ENCODE measurements around the gene HIVEP3. TPM values are rescaled to one million over a fixed set of nuclear protein-coding genes. Genes with fewer than 3 reads are reported as not detected.

The HIVEP3 gene
- total and polyA plus RNA-seq, 4 donors = 7.0 to 14.7 (median 8.8) TPM

DNA sequence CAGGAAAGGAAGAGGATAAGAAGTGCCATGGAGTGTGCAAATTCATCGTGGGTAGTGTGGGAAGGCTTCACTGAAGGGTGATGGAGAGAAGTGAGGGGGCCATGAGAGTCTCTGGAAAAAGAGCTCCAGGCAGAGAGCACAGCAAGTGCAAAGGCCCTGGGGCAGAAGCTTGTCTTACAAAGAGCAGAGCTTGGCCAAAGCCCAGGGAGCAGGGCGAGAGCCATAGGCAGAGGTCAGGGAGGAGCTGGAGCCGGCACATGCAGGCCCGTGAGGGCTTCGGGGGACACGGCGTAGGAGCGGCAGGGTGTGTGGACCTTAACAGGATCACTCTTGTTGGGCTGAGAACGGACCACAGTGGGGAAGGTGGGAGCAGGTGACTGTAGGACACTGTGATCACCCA is 350.5 kb downstream of the HIVEP3 start:
- peaks cover 0 to 12% (median 0%) of the 10 kb centered on the region in 3 donors for H3K27me3 ChIP-seq (ENCODE audit: control insufficient read depth in 3 of 3, insufficient read depth in 3 of 3, low read length in 2 of 3)
- H3K4me1 ChIP-seq (ENCODE audit: control insufficient read depth in 5 of 5, insufficient read depth in 5 of 5, low read length in 5 of 5) = peaks cover 0 to 6% (median 3%) of the 10 kb centered on the region in 5 donors
- TF ChIP-seq, protein P1, sequence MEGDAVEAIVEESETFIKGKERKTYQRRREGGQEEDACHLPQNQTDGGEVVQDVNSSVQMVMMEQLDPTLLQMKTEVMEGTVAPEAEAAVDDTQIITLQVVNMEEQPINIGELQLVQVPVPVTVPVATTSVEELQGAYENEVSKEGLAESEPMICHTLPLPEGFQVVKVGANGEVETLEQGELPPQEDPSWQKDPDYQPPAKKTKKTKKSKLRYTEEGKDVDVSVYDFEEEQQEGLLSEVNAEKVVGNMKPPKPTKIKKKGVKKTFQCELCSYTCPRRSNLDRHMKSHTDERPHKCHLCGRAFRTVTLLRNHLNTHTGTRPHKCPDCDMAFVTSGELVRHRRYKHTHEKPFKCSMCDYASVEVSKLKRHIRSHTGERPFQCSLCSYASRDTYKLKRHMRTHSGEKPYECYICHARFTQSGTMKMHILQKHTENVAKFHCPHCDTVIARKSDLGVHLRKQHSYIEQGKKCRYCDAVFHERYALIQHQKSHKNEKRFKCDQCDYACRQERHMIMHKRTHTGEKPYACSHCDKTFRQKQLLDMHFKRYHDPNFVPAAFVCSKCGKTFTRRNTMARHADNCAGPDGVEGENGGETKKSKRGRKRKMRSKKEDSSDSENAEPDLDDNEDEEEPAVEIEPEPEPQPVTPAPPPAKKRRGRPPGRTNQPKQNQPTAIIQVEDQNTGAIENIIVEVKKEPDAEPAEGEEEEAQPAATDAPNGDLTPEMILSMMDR (IDR thresholded peaks at IDR 0.05; ENCODE audit: control extremely low read depth, extremely low read depth) = no peak
- peaks cover 0 to 4% (median 0%) of the 10 kb centered on the region in 4 donors for H3K36me3 ChIP-seq (ENCODE audit: control insufficient read depth in 4 of 4, insufficient read depth in 4 of 4, low read length in 4 of 4)
- no peak for ATAC-seq (ENCODE audit: insufficient read depth, low FRiP score)
- WGBS, 2 donors = 95 to 97% methylated on average over 9 of the region's 9 CpGs
- no peak overlapping the region for H3K9ac ChIP-seq (ENCODE audit: insufficient read depth in 1 of 2, low read length in 2 of 2)
- H3K27ac ChIP-seq (ENCODE audit: low read depth in 1 of 2, low read length in 1 of 2) = no peak overlapping the region
- no peaks in the 10 kb centered on the region for H3K9me3 ChIP-seq (ENCODE audit: control insufficient read depth in 4 of 4, insufficient read depth in 3 of 4, low read length in 3 of 4)
- DNase-seq = no peak
- no peak overlapping the region for H3K4me3 ChIP-seq

DNA sequence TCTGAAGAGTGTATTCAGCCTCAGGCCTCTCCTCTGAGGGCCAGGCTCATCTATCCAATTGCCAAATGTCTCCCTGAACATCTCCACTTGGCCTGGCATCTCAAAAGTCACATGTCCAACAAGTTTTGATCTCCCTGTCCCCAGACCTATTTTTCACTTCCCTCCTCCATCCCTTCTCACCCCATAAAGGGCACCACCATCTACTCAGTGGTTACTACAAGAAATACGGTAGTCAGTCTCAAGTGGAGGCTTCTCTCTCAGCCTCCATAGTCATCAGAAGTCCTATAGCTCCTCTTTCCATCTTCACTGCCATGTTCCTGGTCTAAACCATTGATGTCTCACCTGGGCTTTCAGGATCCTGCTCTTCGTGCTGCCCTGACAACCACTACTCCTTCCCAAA is 351.8 kb downstream of the HIVEP3 start:
- no peak for ATAC-seq (ENCODE audit: insufficient read depth, low FRiP score)
- Histone ChIP-seq H3K4me1 (ENCODE audit: control insufficient read depth in 5 of 5, insufficient read depth in 5 of 5, low read length in 5 of 5) (peaks cover 0 to 6% (median under 1%) of the 10 kb centered on the region in 5 donors), H3K9me3 (ENCODE audit: control insufficient read depth in 4 of 4, insufficient read depth in 3 of 4, low read length in 3 of 4) (no peaks in the 10 kb centered on the region), H3K27me3 (ENCODE audit: control insufficient read depth in 3 of 3, insufficient read depth in 3 of 3, low read length in 2 of 3) (peaks cover 0 to 9% (median 0%) of the 10 kb centered on the region in 3 donors), H3K27ac (ENCODE audit: low read depth in 1 of 2, low read length in 1 of 2) (no peak overlapping the region), H3K36me3 (ENCODE audit: control insufficient read depth in 4 of 4, insufficient read depth in 4 of 4, low read length in 4 of 4) (peaks cover 0 to 4% (median 0%) of the 10 kb centered on the region in 4 donors), H3K4me3 (no peak overlapping the region), H3K9ac (ENCODE audit: insufficient read depth in 1 of 2, low read length in 2 of 2) (no peak overlapping the region)
- no peak for DNase-seq
- 95 to 96% methylated on average over 2 of the region's 2 CpGs for WGBS, 2 donors
- TF ChIP-seq, protein P1 (IDR thresholded peaks at IDR 0.05; ENCODE audit: control extremely low read depth, extremely low read depth) = no peak

DNA sequence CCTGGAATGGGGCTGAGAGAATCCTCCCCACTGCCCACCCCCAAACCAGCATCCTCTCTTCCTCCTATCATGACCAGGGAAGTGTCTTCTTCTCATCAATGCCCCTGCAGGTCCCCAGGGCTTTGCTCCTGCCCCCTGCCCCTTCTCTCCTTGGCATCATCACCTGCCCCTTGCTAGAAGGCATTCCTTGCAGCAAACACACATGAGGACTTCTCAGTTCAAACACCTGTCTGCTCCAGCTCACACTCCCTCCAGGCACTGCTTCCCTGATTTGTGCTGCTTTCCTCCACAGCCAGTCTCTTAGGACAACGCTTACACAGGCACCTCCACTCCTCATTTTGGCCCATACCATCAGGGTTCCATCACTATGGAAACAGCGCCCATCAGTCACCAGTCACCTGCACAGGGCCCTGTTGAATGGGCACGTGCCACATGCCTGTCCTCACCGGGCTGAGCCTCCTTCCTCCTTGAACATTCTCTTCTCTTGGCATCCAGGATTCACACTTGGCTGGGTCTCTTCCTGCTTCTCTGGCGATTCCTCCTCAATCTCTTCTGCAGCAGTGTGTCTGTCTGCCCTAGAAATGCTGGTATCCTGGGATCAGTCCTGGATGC is 352.3 kb downstream of the HIVEP3 start:
- Histone ChIP-seq H3K4me3 (no peak overlapping the region), H3K9ac (ENCODE audit: insufficient read depth in 1 of 2, low read length in 2 of 2) (no peak overlapping the region), H3K27ac (ENCODE audit: low read depth in 1 of 2, low read length in 1 of 2) (no peak overlapping the region), H3K4me1 (ENCODE audit: control insufficient read depth in 5 of 5, insufficient read depth in 5 of 5, low read length in 5 of 5) (peaks cover 0 to 4% (median 0%) of the 10 kb centered on the region in 5 donors), H3K9me3 (ENCODE audit: control insufficient read depth in 4 of 4, insufficient read depth in 3 of 4, low read length in 3 of 4) (no peaks in the 10 kb centered on the region), H3K27me3 (ENCODE audit: control insufficient read depth in 3 of 3, insufficient read depth in 3 of 3, low read length in 2 of 3) (peaks cover 0 to 13% (median 0%) of the 10 kb centered on the region in 3 donors), H3K36me3 (ENCODE audit: control insufficient read depth in 4 of 4, insufficient read depth in 4 of 4, low read length in 4 of 4) (peaks cover 0 to 4% (median 0%) of the 10 kb centered on the region in 4 donors)
- DNase-seq (no peak), ATAC-seq (ENCODE audit: insufficient read depth, low FRiP score) (no peak)
- WGBS, 2 donors = 93 to 95% methylated on average over 5 of the region's 5 CpGs
- TF ChIP-seq, protein P1 (IDR thresholded peaks at IDR 0.05; ENCODE audit: control extremely low read depth, extremely low read depth) = no peak
